LoVo (cell line): ENCODE data around the gene RORC.
"Not testable (repeated sequence)": the region's sequence is repeated elsewhere in the genome, so short reads cannot be mapped to it uniquely, and the experiment has no call there.

Experiments used
- DNase-seq: peaks from one replicate; pipeline ENCODE4 v3.0.0-alpha.2; 2016; ENCODE audit warnings: low spot score

RORC gene

DNA sequence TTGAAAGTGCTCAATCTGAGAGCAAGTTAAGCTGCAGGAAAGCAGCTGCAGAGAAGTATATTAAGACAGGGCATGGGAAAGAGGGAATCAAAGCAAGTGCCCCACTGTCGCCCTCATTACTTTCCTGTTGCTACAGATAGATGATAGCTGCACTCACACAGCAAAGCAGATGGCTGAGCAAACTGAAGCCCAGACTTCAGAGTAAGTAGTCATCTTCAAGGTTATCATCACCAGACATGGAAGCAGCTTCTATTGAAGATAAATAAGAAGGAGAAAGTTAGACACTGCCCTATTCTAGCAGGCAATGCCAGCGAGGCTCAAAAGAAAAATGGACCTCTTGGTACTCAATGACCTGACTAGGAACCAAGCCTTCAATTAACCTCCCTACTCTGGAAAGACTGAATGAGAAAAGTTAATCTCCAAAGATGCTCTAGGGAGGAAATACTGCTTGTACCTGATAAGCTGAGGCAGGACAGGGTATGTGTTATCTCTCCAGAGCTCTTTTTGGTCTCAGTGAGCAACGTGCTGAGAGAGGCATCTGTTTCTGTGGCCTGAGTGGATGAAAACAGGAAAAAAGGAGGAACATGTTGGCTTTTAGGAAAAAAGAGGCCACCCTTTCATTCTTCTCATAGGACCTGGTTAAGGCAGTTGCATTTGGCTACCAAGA, 57.2 kb downstream of the RORC start:
- no peak for DNase-seq

DNA sequence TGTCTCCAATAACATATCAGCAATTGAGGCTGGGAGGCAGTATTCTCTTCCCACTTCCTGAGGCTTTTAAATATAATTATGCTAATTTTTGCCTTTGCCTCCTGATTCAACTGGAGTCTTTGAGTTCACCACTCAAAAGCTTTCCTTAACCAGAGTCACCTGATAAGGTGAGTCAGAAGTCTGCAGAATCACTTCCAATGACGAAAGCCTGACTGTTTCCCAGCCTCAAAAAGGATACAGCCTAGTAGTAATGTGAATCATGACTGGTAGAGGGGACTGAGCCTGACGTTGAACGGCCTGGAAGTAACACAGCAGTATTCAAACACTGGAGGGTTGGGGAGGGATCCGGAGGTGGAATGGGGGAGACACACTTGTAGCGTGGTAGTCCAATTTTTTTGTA, 57.9 kb downstream of the RORC start:
- no peak for DNase-seq

DNA sequence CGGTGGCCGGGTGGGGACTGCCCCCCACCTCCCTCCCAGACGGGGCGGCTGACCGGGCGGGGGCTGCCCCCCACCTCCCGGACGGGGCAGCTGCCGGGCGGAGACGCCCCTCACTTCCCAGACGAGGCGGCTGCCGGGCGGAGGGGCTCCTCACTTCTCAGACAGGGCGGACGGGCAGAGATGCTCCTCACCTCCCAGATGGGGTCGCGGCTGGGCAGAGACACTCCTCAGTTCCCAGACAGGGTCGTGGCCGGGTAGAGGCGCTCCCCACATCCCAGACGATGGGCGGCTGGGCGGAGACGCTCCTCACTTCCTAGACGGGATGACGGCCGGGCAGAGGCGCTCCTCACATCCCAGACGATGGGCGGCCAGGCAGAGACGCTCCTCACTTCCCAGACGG, 62.3 kb downstream of the RORC start:
- not testable (repeated sequence) for DNase-seq

GRCh38 chr1:151768351-151769066, 63.1 kb downstream of the RORC start:
- peak; percentile 19 for DNase-seq

GRCh38 chr1:151763990-151764389, 67.6 kb downstream of the RORC start:
- DNase-seq: no peak

DNA sequence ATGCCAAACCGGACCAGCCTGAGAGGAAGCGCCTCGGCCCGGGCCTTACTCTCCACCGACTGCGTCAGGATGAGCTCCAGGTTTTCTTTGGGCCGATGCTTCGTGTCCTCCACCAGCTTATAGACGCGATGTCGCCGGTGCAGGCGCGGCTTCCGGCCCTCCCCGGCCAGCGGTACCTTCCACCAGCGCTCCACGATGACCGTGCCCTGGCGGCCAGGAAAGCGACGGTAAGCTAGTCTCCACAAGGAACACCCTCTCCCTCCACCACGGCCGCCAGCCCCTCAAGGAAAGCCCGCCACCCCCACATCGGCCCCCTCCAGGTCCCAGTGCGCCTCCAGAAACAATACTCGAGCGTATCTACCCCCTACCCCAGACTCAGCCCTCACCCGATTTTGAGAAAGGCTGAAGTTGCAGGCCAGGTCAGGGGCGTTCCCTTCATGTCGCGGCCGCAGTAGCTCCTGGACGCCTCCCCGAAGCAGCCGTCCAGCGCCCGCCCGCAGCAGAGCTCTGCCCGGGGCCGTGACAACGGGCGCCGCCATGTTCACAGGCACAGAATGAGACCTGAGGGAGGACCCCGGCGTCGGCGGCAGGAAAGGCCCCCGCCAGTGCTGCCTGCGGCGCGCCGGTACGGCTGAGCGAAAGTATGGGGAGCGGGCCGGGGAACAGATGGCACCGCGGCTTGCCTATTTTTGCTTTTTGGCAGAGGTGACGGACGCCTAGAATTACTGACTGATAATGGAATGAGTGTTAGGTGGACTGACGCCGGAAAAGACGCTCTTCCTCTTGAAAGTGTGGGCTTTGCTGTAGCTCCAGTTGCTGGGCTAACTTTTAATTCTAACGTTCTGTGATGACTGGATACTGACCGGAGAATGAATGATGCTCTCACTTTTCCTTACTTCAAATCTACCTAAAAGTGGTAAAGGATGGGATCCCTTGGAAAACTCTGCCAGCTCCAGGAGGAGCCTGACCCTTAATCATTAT, 68.4 kb downstream of the RORC start, which contains the start of gene MRPL9:
Gene MRPL9, minus strand, starts transcription at position 556 of the 981 bp plus-strand sequence. Its CDS starts 17 bp downstream, at position 539.
- DNase-seq: peak; percentile 86

DNA sequence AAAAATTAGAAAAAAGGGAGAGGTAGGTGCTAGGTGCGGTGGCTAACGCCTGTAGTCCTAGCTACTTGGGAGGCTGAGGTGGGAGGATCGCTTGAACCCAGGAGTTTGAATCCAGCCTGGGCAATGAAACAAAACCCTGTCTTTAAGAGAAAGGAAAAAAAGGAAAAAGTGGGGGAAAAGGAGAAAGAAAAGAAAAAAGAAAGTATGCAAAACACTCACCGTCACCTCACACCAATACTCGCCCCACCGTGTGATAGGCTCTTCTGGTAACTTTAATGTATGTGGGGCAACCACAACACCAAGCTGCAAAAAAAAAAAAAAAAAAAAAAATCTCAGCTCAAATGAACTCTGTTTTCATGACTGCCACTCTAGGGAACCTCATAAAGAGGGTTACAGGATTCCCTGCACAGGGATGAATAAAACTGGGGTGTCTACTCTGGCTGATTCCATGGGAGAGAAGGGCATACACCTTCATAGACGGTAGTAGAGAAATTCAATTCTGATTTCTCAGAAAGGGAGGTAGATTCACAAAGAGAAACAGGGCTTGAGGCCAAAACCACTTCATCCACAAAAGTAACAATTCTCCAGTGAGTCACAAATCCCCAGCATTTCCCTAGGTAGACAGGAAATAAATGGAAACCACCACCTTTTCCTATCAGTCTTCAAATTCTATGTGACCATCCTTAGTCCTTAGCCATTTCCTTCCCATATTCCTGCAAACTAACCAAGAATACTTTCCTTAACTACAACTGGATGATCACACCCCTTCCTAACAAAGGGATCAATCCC, 70.8 kb downstream of the RORC start:
- no peak for DNase-seq

DNA sequence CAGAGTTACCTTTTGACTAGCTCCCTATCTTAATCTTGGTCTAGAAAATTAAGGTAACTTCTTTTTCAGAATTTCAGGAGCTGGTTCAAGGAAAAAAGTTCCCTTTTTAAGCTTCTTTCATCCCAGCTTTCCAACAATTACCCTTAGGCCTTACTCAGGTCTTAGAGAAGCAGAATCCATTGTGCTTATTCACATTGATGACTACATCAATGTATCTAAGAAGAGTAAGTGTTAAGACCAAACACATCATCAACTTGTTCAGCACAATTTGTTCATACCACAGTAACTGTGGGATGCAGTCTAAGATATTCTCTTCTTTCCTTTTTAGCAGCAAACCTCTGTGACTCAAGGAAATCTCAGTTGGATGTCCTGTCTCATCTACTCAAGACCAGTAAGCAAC, 72.4 kb downstream of the RORC start:
- DNase-seq: no peak

DNA sequence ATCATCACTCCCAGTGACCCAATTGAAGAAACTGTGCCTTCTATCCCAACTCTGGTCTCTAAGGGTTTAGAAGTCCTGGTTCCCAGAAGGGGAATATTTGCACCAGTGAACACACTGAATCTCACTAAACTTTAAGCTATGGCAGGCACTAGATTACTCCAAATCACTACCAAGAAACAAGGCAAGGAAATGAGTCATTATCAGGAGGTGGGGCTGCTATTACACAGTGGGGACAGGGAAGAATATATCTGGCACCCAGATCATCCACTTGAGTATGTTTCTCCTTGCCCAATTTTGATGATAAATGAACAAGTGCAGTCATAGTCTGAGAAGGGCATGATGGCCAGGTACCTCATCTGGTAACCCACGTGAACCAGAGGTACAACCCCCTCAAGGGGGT, 75.3 kb downstream of the RORC start:
- DNase-seq: no peak
